Naive thymus-derived CD4-positive, alpha-beta T cell (primary cell): ENCODE results near the gene CRLF2. TPM values are rescaled to one million over a fixed set of nuclear protein-coding genes. Genes with fewer than 3 reads are reported as not detected.
"Not testable (repeated sequence)": the region's sequence is repeated elsewhere in the genome, so short reads cannot be mapped to it uniquely, and the experiment has no call there.

Source experiments
- ATAC-seq: fragments of 150-1000 bp; cut with Tn5 transposase; 2 replicates; pipeline ENCODE4 v1.10.0; 2021; ENCODE audit warnings: mild to moderate bottlenecking, moderate library complexity
- CTCF ChIA-PET: fragments of 350-600 bp; sonication (Branson Sonifier 250); formaldehyde crosslinking; loops from one replicate; lab custom pipeline; 2021; ENCODE audit warnings: antibody characterized with exemption; lab: Charles Lee
- POLR2A ChIA-PET: fragments of 350-600 bp; sonication (Branson Sonifier 250); formaldehyde crosslinking; loops from one replicate; lab custom pipeline; 2021; ENCODE audit warnings: antibody characterized with exemption, inconsistent platforms; lab: Charles Lee
- DNase-seq, 9 donors: peaks; one replicate each; pipeline versions ENCODE4 v3.0.0 to v3.0.0-alpha.2; 2020 to 2022; ENCODE audit warnings: mixed read lengths in 1 of 9
- H3K27ac ChIP-seq: one replicate; pipeline ENCODE4 v1.7.0; 2013; ENCODE audit warnings: mild to moderate bottlenecking, low read depth, low read length, moderate library complexity
- H3K27me3 ChIP-seq, 2 donors: one replicate each; pipeline ENCODE4 v1.7.0; 2013; ENCODE audit warnings: low read length in 2 of 2, mild to moderate bottlenecking in 2 of 2, moderate library complexity in 2 of 2; ENCODE audit not compliant: control insufficient read depth in 2 of 2, insufficient read depth in 2 of 2
- H3K36me3 ChIP-seq, 3 experiments: 1 replicate in 2 of 3; 2 replicates in 1 of 3; pipeline ENCODE4 v1.7.0; 2013; ENCODE audit warnings: low read length in 3 of 3, mild to moderate bottlenecking in 3 of 3, moderate library complexity in 1 of 3; ENCODE audit not compliant: insufficient read depth in 3 of 3, control insufficient read depth in 2 of 3
- H3K4me1 ChIP-seq, 2 donors: one replicate each; pipeline ENCODE4 v1.7.0; 2013; ENCODE audit warnings: low read length in 2 of 2, mild to moderate bottlenecking in 2 of 2, moderate library complexity in 1 of 2; ENCODE audit not compliant: control insufficient read depth in 2 of 2, insufficient read depth in 2 of 2
- H3K4me3 ChIP-seq: 2 replicates; pipeline ENCODE4 v1.7.0; 2013; ENCODE audit warnings: mild to moderate bottlenecking, low read length
- H3K9me3 ChIP-seq, 3 experiments: 1 replicate in 2 of 3; 2 replicates in 1 of 3; pipeline ENCODE4 v1.7.0; 2013; ENCODE audit warnings: low read length in 3 of 3; ENCODE audit not compliant: control insufficient read depth in 2 of 3
- H3K27ac Mint-ChIP-seq, 9 donors: one replicate each; pipeline ENCODE4 v1.8.0; 2020 to 2022; ENCODE audit warnings: mixed read lengths in 9 of 9, mild to moderate bottlenecking in 8 of 9, moderate library complexity in 5 of 9, inconsistent platforms in 2 of 9
- H3K27me3 Mint-ChIP-seq, 5 donors: one replicate each; pipeline ENCODE4 v1.8.0; 2021 to 2022; ENCODE audit warnings: mixed read lengths in 5 of 5, mild to moderate bottlenecking in 1 of 5
- H3K36me3 Mint-ChIP-seq, 5 donors: one replicate each; pipeline ENCODE4 v1.8.0; 2020 to 2022; ENCODE audit warnings: mixed read lengths in 5 of 5, mild to moderate bottlenecking in 3 of 5, inconsistent platforms in 1 of 5
- H3K4me1 Mint-ChIP-seq, 7 donors: one replicate each; pipeline ENCODE4 v1.8.0; 2020 to 2022; ENCODE audit warnings: mixed read lengths in 7 of 7, mild to moderate bottlenecking in 3 of 7, inconsistent platforms in 1 of 7
- H3K4me3 Mint-ChIP-seq, 10 donors: one replicate each; pipeline ENCODE4 v1.8.0; 2020 to 2022; ENCODE audit warnings: mild to moderate bottlenecking in 10 of 10, mixed read lengths in 10 of 10, moderate library complexity in 6 of 10, inconsistent platforms in 2 of 10
- H3K9me3 Mint-ChIP-seq, 11 donors: one replicate each; pipeline ENCODE4 v1.8.0; 2020 to 2022; ENCODE audit warnings: mixed read lengths in 11 of 11, mild to moderate bottlenecking in 4 of 11, inconsistent platforms in 1 of 11, moderate library complexity in 1 of 11
- intact Hi-C, 2 donors: fragments of 100-400 bp; cut with micrococcal nuclease; formaldehyde crosslinking; loops; one replicate each; pipeline ENCODE4 v1.15.1; 2023
- polyA plus RNA-seq, 2 donors: library from polyadenylated mRNA; unstranded; fragments of 300-500 nt; fragmentation: Illumina TruSeq; gene quantifications; one replicate each; pipeline ENCODE4 v1.2.3, GENCODE V29; 2021
- total RNA-seq, 6 experiments: library from RNA in 5 of 6; stranded (reverse) in 5 of 6; gene quantifications; 1 replicate in 5 of 6; 2 replicates in 1 of 6; pipeline ENCODE4 v1.2.3 and lab custom pipeline; 2021 to 2026

CRLF2 gene
- total and polyA plus RNA-seq, 7 experiments from 2014 or later = 0.19 to 7.3 (median 0.69) TPM; not detected in 3

DNA sequence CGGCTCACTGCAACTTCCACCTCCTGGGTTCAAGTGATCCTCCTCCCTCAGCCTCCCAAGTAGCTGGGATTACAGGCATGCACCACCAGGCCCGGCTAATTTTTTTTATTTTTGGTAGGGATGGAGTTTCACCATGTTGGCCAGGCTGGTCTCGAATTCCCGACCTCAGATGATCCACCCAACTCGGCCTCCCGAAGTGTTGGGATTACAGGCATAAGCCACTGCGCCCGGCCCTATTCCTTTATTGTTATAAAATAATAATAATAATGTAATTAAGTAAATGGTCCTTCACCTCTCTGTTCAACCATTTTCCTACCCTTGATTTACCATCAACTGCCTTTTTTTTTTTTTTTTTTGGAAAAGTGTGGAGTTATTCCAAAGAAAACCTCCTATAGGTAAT, 15.7 kb upstream of the CRLF2 start:
- peak overlapping the region in 4 of 10 donors; percentile 43 to 56 (median 48) for H3K4me3 Mint-ChIP-seq
- H3K27ac Mint-ChIP-seq = peak overlapping the region in 2 of 9 donors; percentile 14 to 32
- H3K4me3 ChIP-seq, POLR2A ChIA-PET, H3K9me3 ChIP-seq, CTCF ChIA-PET, H3K27me3 Mint-ChIP-seq, H3K27ac ChIP-seq, DNase-seq, H3K27me3 ChIP-seq, ATAC-seq, H3K36me3 ChIP-seq, intact Hi-C loops: not testable (repeated sequence)
- H3K9me3 Mint-ChIP-seq = peaks cover 0 to 29% (median 5%) of the 10 kb centered on the region in 11 donors
- peaks cover 0 to 12% (median 0%) of the 10 kb centered on the region in 5 donors for H3K36me3 Mint-ChIP-seq
- H3K4me1 ChIP-seq = peaks cover 0 to 14% of the 10 kb centered on the region in 2 donors
- H3K4me1 Mint-ChIP-seq = peaks cover 6 to 54% (median 31%) of the 10 kb centered on the region in 7 donors

- Mint-ChIP-seq H3K27me3 (peaks cover 0 to 3% (median 0%) of the 10 kb centered on the region in 5 donors), H3K36me3 (peaks cover 0 to 12% (median 0%) of the 10 kb centered on the region in 5 donors), H3K4me1 (peaks cover 0 to 40% (median 20%) of the 10 kb centered on the region in 7 donors), H3K4me3 (no peak overlapping the region), H3K9me3 (peaks cover 0 to 31% (median 9%) of the 10 kb centered on the region in 11 donors), H3K27ac (peak overlapping the region in 1 of 9 donors; percentile 56)
- ATAC-seq (no peak), DNase-seq (peak in 1 of 9 donors; percentile 6)
- intact Hi-C loops = no loop called here
- Histone ChIP-seq H3K4me3 (no peak overlapping the region), H3K27ac (no peak overlapping the region), H3K27me3 (no peaks in the 10 kb centered on the region), H3K36me3 (no peaks in the 10 kb centered on the region), H3K9me3 (no peaks in the 10 kb centered on the region), H3K4me1 (peaks cover 0 to under 1% of the 10 kb centered on the region in 2 donors)
- POLR2A ChIA-PET = no interaction called here
- CTCF ChIA-PET = no interaction called here
Observed at GRCh38 chrX:1226249-1226648, 13.8 kb upstream of the CRLF2 start.

DNA sequence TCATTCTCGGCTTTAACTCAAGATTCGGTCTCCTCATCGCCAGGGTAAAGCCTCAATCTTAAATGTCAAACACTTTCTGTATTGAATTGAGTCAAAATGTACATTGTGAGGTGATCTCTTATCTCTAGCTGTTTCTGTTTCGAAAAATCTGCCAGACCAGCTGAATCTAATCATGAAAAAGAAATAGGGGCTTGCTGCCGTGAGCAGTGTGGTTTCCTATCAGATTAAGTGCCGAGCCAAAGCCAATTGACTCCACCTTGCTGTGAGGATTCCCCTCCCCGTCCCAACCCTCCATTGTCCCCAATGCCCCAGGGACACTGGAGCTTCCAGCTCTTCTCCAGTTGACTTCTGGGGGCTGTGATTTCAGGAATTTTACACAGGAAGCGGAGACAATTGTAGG, 12.5 kb upstream of the CRLF2 start:
- Mint-ChIP-seq H3K9me3 (peaks cover 0 to 31% (median 9%) of the 10 kb centered on the region in 11 donors), H3K27ac (peak overlapping the region in 1 of 9 donors; percentile 58), H3K4me1 (peaks cover 0 to 37% (median 20%) of the 10 kb centered on the region in 7 donors), H3K4me3 (no peak overlapping the region), H3K27me3 (peaks cover 0 to 3% (median 0%) of the 10 kb centered on the region in 5 donors), H3K36me3 (peaks cover 0 to 12% (median 0%) of the 10 kb centered on the region in 5 donors)
- POLR2A ChIA-PET = no interaction called here
- Histone ChIP-seq H3K9me3 (no peaks in the 10 kb centered on the region), H3K36me3 (no peaks in the 10 kb centered on the region), H3K4me1 (no peaks in the 10 kb centered on the region), H3K4me3 (no peak overlapping the region), H3K27me3 (no peaks in the 10 kb centered on the region), H3K27ac (no peak overlapping the region)
- DNase-seq (peak in 1 of 9 donors; percentile 19), ATAC-seq (no peak)
- CTCF ChIA-PET = no interaction called here
- intact Hi-C loops = no loop called here

GRCh38 chrX:1223242-1223600, 10.8 kb upstream of the CRLF2 start:
- H3K4me3 Mint-ChIP-seq = no peak overlapping the region
- no peak overlapping the region for H3K27ac Mint-ChIP-seq
- Histone ChIP-seq H3K9me3 (no peaks in the 10 kb centered on the region), H3K27ac (no peak overlapping the region), H3K4me3 (no peak overlapping the region), H3K4me1 (no peaks in the 10 kb centered on the region), H3K36me3 (no peaks in the 10 kb centered on the region), H3K27me3 (no peaks in the 10 kb centered on the region)
- H3K27me3 Mint-ChIP-seq = peaks cover 0 to 3% (median 0%) of the 10 kb centered on the region in 5 donors
- H3K36me3 Mint-ChIP-seq = peaks cover 0 to 12% (median 0%) of the 10 kb centered on the region in 5 donors
- ChIA-PET POLR2A (no interaction called here), CTCF (no interaction called here)
- H3K9me3 Mint-ChIP-seq = peaks cover 0 to 31% (median 9%) of the 10 kb centered on the region in 11 donors
- peak; percentile 17 for ATAC-seq
- H3K4me1 Mint-ChIP-seq = peaks cover 0 to 24% (median 11%) of the 10 kb centered on the region in 7 donors
- DNase-seq = peak in 1 of 9 donors; percentile 3
- intact Hi-C loops = no loop called here

DNA sequence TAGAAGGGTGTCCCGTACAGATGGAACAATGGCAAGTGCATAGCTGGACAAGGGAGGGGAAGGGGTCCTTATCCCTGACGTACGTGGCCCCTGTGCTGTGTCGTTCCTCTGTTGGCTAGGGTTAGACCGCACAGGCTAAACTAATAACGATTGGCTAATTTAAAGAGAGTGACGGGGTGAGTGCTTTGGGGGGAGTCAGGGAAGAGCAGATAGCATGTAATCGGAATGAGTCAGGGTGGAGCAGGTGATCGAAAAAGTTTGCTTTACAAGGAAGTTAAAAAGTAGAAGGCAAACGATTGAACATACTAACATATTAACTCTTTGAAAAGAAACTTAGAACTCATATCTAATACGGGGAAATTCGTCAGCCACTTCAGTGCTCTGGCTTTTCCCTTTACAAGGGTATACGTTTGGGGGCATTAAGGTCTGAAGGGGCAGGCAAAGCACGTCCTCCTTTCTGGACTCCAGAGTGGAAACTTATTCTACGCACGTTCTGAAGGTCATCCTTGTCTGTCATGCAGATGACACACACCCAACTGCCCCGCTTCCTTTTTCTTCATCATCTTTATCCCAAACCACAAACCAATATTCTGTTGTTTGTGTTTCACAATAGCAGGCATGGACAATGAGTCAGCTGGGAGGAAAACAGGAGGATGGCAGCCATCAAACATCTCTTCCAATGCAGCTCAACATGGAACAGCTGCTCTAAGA, 10.2 kb upstream of the CRLF2 start:
- Mint-ChIP-seq H3K27ac (no peak overlapping the region), H3K4me1 (peaks cover 0 to 20% (median 8%) of the 10 kb centered on the region in 7 donors), H3K4me3 (no peak overlapping the region), H3K9me3 (peaks cover 0 to 31% (median 9%) of the 10 kb centered on the region in 11 donors), H3K36me3 (peaks cover 0 to 11% (median 0%) of the 10 kb centered on the region in 5 donors), H3K27me3 (peaks cover 0 to 3% (median 0%) of the 10 kb centered on the region in 5 donors)
- Histone ChIP-seq H3K27me3 (no peaks in the 10 kb centered on the region), H3K4me3 (no peak overlapping the region), H3K4me1 (no peaks in the 10 kb centered on the region), H3K36me3 (no peaks in the 10 kb centered on the region), H3K9me3 (no peaks in the 10 kb centered on the region), H3K27ac (no peak overlapping the region)
- intact Hi-C loops = no loop called here
- CTCF ChIA-PET = no interaction called here
- ATAC-seq (peak; percentile 86), DNase-seq (no peak)
- POLR2A ChIA-PET = no interaction called here

DNA sequence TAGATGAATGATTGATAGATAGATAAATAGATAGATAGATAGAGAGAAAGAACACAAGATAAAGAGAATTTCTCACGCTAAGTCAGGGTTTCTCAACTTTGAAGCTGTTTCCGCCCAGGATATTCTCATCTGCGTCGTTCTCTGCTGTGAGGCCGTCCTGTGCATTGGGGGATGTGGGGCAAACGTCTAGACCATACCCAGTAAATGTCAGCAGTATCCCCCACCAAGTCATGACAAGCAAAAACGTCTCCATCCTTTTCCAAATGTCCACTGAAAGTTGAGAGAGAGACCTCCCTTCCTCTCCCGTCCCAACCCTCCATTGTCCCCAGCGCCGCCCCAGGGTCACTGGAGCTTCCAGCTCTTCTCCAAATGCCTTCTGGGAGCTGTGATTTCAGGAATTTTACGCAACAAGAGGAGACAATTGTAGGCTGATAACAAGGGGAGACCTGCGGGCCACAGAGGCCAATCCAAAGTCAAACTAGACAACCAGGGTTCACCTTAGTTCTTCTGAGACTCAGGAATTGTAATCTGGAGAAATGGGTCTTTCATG, 8.9 kb upstream of the CRLF2 start:
- H3K27ac ChIP-seq = no peak overlapping the region
- no peaks in the 10 kb centered on the region for H3K36me3 ChIP-seq
- H3K4me1 Mint-ChIP-seq = peaks cover 0 to 8% (median 3%) of the 10 kb centered on the region in 7 donors
- no peaks in the 10 kb centered on the region for H3K27me3 ChIP-seq
- peaks cover 0 to 6% (median 0%) of the 10 kb centered on the region in 5 donors for H3K36me3 Mint-ChIP-seq
- ChIA-PET CTCF (no interaction called here), POLR2A (no interaction called here)
- no peaks in the 10 kb centered on the region for H3K9me3 ChIP-seq
- ATAC-seq = no peak
- no peak overlapping the region for H3K4me3 ChIP-seq
- H3K27ac Mint-ChIP-seq = no peak overlapping the region
- intact Hi-C loops = no loop called here
- H3K4me1 ChIP-seq = no peaks in the 10 kb centered on the region
- no peak for DNase-seq
- H3K4me3 Mint-ChIP-seq = no peak overlapping the region
- H3K9me3 Mint-ChIP-seq = peaks cover 0 to 31% (median 7%) of the 10 kb centered on the region in 11 donors
- peaks cover 0 to 4% (median 0%) of the 10 kb centered on the region in 5 donors for H3K27me3 Mint-ChIP-seq
